ENCODE results near the gene ITGB7. TPM values are rescaled to one million over a fixed set of nuclear protein-coding genes. Genes with fewer than 3 reads are reported as not detected.
"Not testable (repeated sequence)": the region's sequence is repeated elsewhere in the genome, so short reads cannot be mapped to it uniquely, and the experiment has no call there.

ITGB7 gene
- total RNA-seq, 1 donor from 2014 or later, result 1.3 TPM

DNA sequence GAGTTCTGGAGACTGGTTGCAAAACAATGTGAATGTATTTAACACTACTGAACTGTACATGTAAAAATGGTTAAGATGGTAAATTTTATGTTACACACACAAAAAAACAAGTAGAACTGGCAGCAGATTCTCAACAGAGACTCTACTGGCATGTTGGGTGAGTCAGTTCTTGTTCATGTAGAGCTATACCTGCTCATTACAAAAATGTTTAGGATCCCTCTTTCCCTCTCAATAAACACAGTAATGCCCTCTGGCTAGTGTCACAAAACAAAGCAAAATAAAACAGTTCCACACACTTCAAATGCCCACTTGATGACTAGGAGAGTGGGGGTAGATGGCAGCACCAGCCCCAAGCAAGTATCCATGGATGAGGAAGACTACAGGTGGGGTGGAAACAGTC lies 40.2 kb downstream of the ITGB7 start:
- H3K9ac ChIP-seq (ENCODE audit: low read length), result no peak overlapping the region

DNA sequence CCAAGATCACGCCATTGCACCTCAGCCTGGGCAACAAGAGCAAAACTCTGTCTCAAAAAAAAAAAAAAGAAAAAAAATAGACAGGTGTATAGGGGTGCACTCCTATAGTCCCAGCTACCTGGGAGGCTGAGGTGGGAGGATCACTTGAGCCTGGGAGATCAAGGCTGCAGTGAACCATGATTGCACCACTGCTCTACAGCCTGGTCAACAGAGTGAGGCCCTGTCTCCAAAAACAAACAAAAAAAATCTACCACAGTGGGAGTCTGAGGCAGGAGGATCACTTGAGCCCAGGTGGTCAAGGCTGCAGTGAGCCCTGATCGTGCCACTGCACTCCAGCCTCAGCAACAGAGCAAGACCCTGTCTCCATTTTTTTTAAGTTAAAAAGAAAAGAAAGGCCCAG lies 44.0 kb downstream of the ITGB7 start:
- H3K79me2 ChIP-seq (ENCODE audit: insufficient read depth, low read length); H3K27me3 ChIP-seq (ENCODE audit: insufficient read depth, low read length); H2AFZ ChIP-seq (ENCODE audit: low read depth, low read length); H3K9me3 ChIP-seq (ENCODE audit: insufficient read depth, low read depth, low read length); H3K27ac ChIP-seq (ENCODE audit: low read depth, low read length); H3K9ac ChIP-seq (ENCODE audit: low read length); H3K4me1 ChIP-seq (ENCODE audit: insufficient read depth, low read length); H4K20me1 ChIP-seq (ENCODE audit: insufficient read depth, low read length); H3K4me3 ChIP-seq (ENCODE audit: insufficient read depth, low read depth, low read length); H3K27ac Mint-ChIP-seq (ENCODE audit: unreplicated experiment); FAIRE-seq; H3K4me2 ChIP-seq (ENCODE audit: low read length); H3K9me3 Mint-ChIP-seq (ENCODE audit: unreplicated experiment); H3K4me3 Mint-ChIP-seq (ENCODE audit: unreplicated experiment); H3K4me1 Mint-ChIP-seq (ENCODE audit: low read depth, unreplicated experiment); H3K27me3 Mint-ChIP-seq (ENCODE audit: low read depth, unreplicated experiment); H3K36me3 ChIP-seq (ENCODE audit: insufficient read depth, low read length); DNase-seq (ENCODE audit: low read depth): not testable (repeated sequence)
- peaks cover 14% of the 10 kb centered on the region for H3K36me3 Mint-ChIP-seq (ENCODE audit: low read depth, unreplicated experiment)

More for the DNA sequence above, 40.2 kb downstream of the ITGB7 start:
- Histone ChIP-seq H4K20me1 (ENCODE audit: insufficient read depth, low read length) (no peaks in the 10 kb centered on the region), H3K79me2 (ENCODE audit: insufficient read depth, low read length) (no peaks in the 10 kb centered on the region), H3K4me3 (ENCODE audit: insufficient read depth, low read depth, low read length) (no peak overlapping the region), H2AFZ (ENCODE audit: low read depth, low read length) (no peak overlapping the region), H3K36me3 (ENCODE audit: insufficient read depth, low read length) (peaks cover 5% of the 10 kb centered on the region), H3K4me1 (ENCODE audit: insufficient read depth, low read length) (peaks cover 10% of the 10 kb centered on the region), H3K4me2 (ENCODE audit: low read length) (no peak overlapping the region), H3K9me3 (ENCODE audit: insufficient read depth, low read depth, low read length) (no peaks in the 10 kb centered on the region), H3K27ac (ENCODE audit: low read depth, low read length) (no peak overlapping the region), H3K27me3 (ENCODE audit: insufficient read depth, low read length) (no peaks in the 10 kb centered on the region)
- no peak for TF ChIP-seq EZH2 (IDR thresholded peaks at IDR 0.05; ENCODE audit: insufficient read depth, low read length)
- H3K4me1 Mint-ChIP-seq (ENCODE audit: low read depth, unreplicated experiment), result peaks cover 5% of the 10 kb centered on the region
- H3K9me3 Mint-ChIP-seq (ENCODE audit: unreplicated experiment), result no peaks in the 10 kb centered on the region
- no peak overlapping the region for H3K4me3 Mint-ChIP-seq (ENCODE audit: unreplicated experiment)
- no peak overlapping the region for H3K27ac Mint-ChIP-seq (ENCODE audit: unreplicated experiment)
- FAIRE-seq (no peak), DNase-seq (ENCODE audit: low read depth) (no peak)
- H3K27me3 Mint-ChIP-seq (ENCODE audit: low read depth, unreplicated experiment), result no peaks in the 10 kb centered on the region
- peaks cover 22% of the 10 kb centered on the region for H3K36me3 Mint-ChIP-seq (ENCODE audit: low read depth, unreplicated experiment)

- Histone ChIP-seq H3K4me2 (ENCODE audit: low read length) (no peak overlapping the region), H3K79me2 (ENCODE audit: insufficient read depth, low read length) (no peaks in the 10 kb centered on the region), H3K4me3 (ENCODE audit: insufficient read depth, low read depth, low read length) (no peak overlapping the region), H3K9me3 (ENCODE audit: insufficient read depth, low read depth, low read length) (no peaks in the 10 kb centered on the region), H3K27ac (ENCODE audit: low read depth, low read length) (no peak overlapping the region), H3K36me3 (ENCODE audit: insufficient read depth, low read length) (no peaks in the 10 kb centered on the region), H4K20me1 (ENCODE audit: insufficient read depth, low read length) (no peaks in the 10 kb centered on the region), H3K27me3 (ENCODE audit: insufficient read depth, low read length) (no peaks in the 10 kb centered on the region), H3K4me1 (ENCODE audit: insufficient read depth, low read length) (no peaks in the 10 kb centered on the region), H2AFZ (ENCODE audit: low read depth, low read length) (no peak overlapping the region), H3K9ac (ENCODE audit: low read length) (no peak overlapping the region)
- Mint-ChIP-seq H3K9me3 (ENCODE audit: unreplicated experiment) (no peaks in the 10 kb centered on the region), H3K27ac (ENCODE audit: unreplicated experiment) (no peak overlapping the region), H3K4me3 (ENCODE audit: unreplicated experiment) (no peak overlapping the region), H3K4me1 (ENCODE audit: low read depth, unreplicated experiment) (no peaks in the 10 kb centered on the region), H3K36me3 (ENCODE audit: low read depth, unreplicated experiment) (peaks cover 9% of the 10 kb centered on the region), H3K27me3 (ENCODE audit: low read depth, unreplicated experiment) (no peaks in the 10 kb centered on the region)
- no peak for TF ChIP-seq EZH2 (IDR thresholded peaks at IDR 0.05; ENCODE audit: insufficient read depth, low read length)
- no peak for TF ChIP-seq CTCF (IDR thresholded peaks at IDR 0.05; ENCODE audit: insufficient read depth, low read depth, low read length)
- FAIRE-seq (no peak), DNase-seq (ENCODE audit: low read depth) (no peak)
These were observed 45.7 kb downstream of the ITGB7 start for GRCh38 chr12:53161119-53161911.

All from astrocyte (in vitro differentiated cells and primary cell).